HG03060 (cell line): ENCODE results near the gene TICAM1.
"Not testable (repeated sequence)": the region's sequence is repeated elsewhere in the genome, so short reads cannot be mapped to it uniquely, and the experiment has no call there.

Experiments
- ATAC-seq: cut with Tn5 transposase; IDR thresholded peaks from one replicate; pipeline ENCODE4 v1.9.1; 2021; ENCODE audit warnings: low read depth, moderate number of reproducible peaks; ENCODE audit not compliant: unreplicated experiment

The TICAM1 gene

GRCh38 chr19:4831304-4831978 is at the start of gene TICAM1:
TICAM1 (minus strand) TSS chr19:4831712; CDS start chr19:4818377, 13,335 bp downstream.
- no peak for ATAC-seq

- ATAC-seq, result no peak
Observed at GRCh38 chr19:4879041-4879440, 47.5 kb upstream of the TICAM1 start.

- ATAC-seq, result no peak
Observed at GRCh38 chr19:4878491-4878968, 47.0 kb upstream of the TICAM1 start.

- ATAC-seq, result no peak
Observed at GRCh38 chr19:4877753-4878490, 46.4 kb upstream of the TICAM1 start.

GRCh38 chr19:4873930-4874329 is 42.4 kb upstream of the TICAM1 start:
- no peak for ATAC-seq

- ATAC-seq, result no peak
Observed at GRCh38 chr19:4871711-4872110, 40.2 kb upstream of the TICAM1 start.

- ATAC-seq, result no peak
Observed at GRCh38 chr19:4870025-4870700, 38.7 kb upstream of the TICAM1 start.

GRCh38 chr19:4868286-4868834 is 36.8 kb upstream of the TICAM1 start:
- ATAC-seq, result no peak

- peak; percentile 36 for ATAC-seq
Observed at GRCh38 chr19:4867534-4868285, 36.2 kb upstream of the TICAM1 start, which contains the start of gene PLIN3. PLIN3 (minus strand) TSS chr19:4867667; CDS start chr19:4861394, 6,273 bp downstream.

GRCh38 chr19:4866595-4867424 is 35.3 kb upstream of the TICAM1 start:
- no peak for ATAC-seq

- ATAC-seq, result no peak
Observed at GRCh38 chr19:4861147-4861546, 29.6 kb upstream of the TICAM1 start.

- ATAC-seq, result no peak
Observed at GRCh38 chr19:4859697-4860096, 28.2 kb upstream of the TICAM1 start.

GRCh38 chr19:4856468-4856867 is 25.0 kb upstream of the TICAM1 start:
- ATAC-seq, result not testable (repeated sequence)

GRCh38 chr19:4853506-4853905 is 22.0 kb upstream of the TICAM1 start:
- not testable (repeated sequence) for ATAC-seq

- no peak for ATAC-seq
Observed at GRCh38 chr19:4852484-4852883, 21.0 kb upstream of the TICAM1 start.

- ATAC-seq, result no peak
Observed at GRCh38 chr19:4851551-4852290, 20.2 kb upstream of the TICAM1 start.

GRCh38 chr19:4849019-4849418 is 17.5 kb upstream of the TICAM1 start:
- ATAC-seq, result no peak

- ATAC-seq, result no peak
Observed at GRCh38 chr19:4847190-4847973, 15.9 kb upstream of the TICAM1 start.
